NCI-H2227 treated with DMSO at 0.1 percent for 48 hours (cell line): ENCODE data around the gene GOLT1A.
A peak's percentile ranks its signal among the peaks of the same experiment; 100 is the strongest.

ENCODE experiments used
- DNase-seq: peaks from one replicate; lab custom pipeline; 2025; lab: John Stamatoyannopoulos, UW

Gene GOLT1A

DNA sequence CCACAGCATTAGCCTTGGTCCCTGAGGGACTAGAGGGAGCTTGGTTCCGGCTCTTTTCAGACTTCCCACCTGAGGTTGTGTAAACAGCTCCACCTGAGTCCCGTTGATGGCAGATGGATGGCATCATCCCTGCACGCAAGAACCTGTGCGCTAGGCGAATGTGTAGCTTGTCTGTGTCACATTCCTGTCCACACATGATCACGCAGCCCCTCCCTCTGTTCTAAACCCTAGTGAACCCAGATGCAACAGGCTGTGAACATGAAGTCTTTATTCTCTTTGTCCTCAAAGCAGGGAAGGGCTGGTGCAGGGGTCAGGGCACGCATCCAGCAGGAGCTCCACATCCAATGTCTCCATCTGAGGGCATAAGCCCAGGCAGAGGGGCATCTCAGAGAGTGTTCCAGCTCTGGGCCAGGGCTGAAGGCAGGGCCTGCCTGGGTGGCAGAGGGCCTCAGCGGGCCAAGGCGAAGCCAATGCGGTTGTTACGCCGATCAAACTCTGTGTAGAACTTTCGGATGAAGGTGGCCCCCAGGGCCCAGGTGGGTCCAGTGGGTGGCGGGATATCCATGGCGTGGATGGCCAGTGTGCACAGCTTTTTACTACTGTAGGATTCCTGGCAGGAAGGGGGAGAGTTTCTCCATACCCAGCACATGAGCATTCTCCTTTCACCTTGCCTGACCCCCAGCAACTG is 59.1 kb downstream of the GOLT1A start:
- DNase-seq, result no peak

DNA sequence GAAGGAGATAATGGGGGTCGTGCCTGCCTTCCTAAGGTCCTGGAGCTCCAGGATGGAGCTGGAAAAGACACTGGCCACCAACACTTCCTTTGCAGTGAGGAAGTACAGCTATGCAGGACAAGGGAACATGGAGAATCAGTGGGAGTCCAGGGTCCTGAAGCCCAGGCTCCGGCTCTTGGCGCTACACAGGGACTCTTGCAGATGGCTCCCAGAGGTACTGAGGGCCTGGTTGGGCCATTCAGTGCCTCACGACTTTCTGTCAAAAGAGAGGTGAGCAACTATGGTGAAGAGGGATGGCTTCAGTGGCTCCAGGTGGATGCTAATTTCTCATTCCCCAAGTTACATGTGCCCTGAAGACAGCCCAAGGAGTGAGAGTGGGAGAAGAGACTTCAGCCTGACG is 60.1 kb downstream of the GOLT1A start:
- no peak for DNase-seq

DNA sequence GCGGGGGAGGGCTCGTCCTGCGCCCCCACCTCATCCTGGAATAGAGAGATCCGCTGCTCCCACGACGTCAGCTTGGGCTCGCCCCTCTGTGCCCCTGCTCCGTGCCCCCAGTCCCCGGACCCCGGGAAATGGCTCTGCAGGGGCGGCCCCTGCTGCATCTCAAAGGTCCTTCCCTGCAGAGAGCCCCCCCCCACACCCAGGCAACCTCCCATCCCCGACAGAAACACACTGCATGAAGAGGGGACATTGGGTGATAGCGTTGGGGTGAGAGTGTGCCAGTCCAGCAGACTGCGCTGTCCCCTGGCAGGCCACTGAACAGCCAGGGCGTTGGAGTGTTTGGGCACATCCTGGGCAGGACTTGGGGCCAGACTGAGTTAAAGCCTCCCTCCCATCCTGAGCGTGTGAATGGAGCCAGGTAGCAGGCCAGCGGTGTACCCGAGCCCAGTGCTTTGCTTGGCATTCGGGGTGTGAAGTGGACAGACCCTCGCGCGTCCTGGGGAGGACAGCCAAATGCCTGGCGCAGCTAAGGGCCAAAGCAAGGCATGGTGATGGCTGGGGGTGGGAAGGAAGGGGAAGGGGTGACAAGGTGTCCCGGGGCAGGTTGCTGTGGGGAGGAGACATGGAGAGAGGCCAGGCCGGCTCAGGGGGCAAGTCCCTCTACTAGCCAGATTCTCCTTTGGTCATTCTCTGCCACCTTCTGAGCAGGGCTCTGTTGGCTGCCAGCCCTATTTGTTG is 61.3 kb downstream of the GOLT1A start:
- DNase-seq, result no peak

DNA sequence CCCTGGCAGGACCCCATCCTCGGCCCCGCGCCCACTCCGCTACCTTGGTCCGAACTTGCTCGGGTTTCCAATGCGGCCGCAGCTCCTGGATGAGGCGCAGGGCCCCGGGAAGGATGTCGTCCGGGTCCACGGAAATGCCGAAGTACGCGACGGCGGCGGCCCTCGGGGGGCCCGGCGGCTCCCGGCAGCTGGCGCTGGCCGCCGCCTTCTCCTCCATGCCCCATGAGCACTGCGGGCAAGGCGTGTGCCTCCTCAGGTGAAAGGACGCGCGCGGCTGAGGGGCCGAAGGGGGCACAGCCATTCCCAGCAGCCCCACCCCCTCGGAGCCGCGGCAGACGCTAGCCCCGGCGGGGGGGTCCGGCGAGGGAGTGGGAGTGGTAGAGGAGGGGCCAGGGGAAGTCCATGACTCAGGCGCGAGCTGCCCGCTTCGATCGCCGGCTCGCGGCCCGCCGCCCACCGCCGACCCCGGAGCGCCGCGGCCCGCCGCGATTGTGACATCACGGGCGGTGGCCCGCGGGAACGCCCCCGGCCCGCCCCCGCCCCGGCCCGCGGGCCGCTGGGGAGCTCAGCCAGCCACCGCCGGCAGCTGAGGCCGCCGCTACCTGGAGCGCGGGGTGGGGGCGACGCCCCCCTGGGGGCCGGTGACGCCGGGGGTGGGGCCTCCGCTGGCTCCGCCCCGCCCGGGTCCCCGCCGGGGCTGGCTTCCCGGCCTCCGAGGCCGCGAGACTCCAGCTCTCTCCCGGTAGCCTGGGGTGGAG is 62.1 kb downstream of the GOLT1A start, which contains the start of gene ETNK2:
TSS of gene ETNK2 (minus strand) at position 493 of the 758 bp plus-strand sequence. CDS start at position 301, 192 bp downstream.
- DNase-seq, result peak; percentile 39

DNA sequence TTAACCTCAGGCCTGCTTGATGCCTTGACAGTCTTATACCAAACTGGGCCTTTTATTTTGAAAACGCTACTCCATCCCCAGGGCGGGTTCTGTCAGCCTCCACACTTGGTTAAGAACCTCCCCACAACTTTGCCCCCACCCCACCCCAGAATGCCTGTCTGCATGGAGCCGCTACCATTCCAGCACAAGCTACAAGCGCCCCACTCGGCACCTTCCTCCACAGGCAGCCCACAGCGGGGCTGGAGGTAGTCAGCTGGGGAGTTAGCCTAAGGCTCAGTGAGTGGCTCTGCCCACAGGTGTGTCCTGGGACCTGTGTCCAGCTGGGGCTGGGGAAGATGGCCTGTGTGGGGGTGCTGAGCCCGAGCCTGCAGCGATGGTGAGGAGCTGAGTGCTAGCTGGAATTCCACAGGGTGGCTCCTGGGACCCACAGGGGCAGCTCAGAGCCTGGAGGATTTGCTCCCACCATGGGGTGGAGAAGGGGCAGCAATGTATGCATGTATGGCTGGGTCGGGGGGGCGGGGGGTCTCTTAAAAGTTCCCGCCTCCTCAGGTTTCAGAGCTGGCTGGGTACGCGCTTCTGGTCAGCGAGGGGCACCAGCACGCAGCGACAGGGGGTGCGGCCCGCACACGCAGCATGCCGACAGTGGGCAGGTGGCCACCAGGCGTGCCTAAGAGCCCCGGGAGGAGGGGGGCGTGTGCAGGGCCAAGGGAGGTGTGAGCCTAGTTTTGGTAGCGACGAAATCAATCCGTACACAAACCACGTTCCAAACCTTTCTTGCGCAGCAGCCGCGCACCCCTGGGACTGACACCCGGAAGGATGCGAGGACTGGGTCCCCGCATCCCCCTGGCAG is 62.9 kb downstream of the GOLT1A start:
- DNase-seq, result no peak

DNA sequence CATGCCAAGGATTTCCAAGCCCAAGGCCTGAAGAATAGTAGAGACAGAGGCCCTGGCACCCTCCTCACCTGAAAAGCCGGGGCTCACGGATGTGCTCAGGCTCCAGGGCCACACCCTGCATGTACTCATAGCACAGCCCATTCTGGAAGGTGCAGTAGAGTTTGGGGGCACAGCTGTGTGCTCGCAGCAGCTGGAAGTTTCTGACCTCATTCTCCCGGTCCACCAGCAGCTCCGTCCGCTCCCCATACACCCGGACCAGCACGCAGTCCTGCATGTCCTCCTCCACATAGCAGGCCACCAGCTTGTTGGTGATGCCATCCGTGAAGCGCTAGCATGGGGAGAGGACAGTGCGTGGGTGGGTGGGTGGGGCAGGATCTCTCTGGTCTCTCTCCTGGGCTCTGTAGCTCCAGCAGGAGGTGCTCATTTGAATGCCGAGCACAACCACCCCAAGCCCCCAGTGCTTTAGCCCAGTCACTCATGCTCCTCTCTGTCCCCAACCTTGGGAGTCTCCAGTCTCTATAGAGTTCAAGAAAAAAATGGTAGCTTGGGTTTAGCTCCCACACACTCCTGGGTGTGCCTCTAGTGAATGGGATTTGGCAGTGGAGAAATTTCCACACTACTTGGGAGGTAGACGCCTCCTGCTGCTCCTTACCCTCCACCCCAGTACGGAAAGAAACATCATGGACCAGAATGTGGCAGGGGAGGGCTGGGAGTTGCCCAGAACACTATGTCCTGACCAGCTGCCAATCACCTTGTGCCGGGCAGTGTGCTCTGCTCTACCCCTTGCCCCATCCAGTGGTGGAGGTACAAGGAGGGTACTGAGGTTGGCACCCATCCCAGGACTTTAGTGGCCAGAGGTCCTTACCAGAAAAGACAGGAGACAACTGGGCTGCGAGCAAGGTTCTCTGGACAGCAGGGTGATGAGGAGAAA is 63.9 kb downstream of the GOLT1A start:
- DNase-seq, result no peak

DNA sequence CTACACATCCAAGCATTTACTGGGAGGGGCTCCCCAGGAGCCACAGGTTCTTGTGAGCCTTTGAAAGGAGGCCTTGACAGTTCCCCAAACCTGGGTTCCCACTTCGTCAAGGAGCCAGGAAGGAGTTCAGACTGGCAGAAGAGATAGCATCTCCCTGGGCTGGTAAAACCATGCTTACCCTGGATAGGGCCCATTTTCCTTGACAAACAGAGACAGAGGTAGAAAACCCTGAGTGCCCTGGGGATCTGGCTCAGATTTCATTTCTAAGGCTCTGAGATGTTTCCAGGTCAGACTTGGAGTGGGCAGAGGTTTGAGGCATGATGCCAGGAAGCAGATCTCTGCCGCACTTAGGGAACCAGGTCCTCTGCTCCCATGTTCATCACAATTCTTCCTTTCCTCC is 64.7 kb downstream of the GOLT1A start:
- no peak for DNase-seq
